ENCODE measurements around the gene ARRDC5.

GRCh38 chr19:4843647-4843965, 59.1 kb downstream of the ARRDC5 start:
- TF ChIP-seq ZSCAN25 (CRISPR knock-in tag; IDR thresholded peaks at IDR 0.05) (no peak), ARID4A (CRISPR knock-in tag; IDR thresholded peaks at IDR 0.05; ENCODE audit: borderline replicate concordance) (no peak), ZBTB44 (CRISPR knock-in tag; IDR thresholded peaks at IDR 0.05) (no peak), RORA (CRISPR knock-in tag; IDR thresholded peaks at IDR 0.05) (no peak), TRIM24 (CRISPR knock-in tag; IDR thresholded peaks at IDR 0.05) (no peak), TGIF2 (CRISPR knock-in tag; IDR thresholded peaks at IDR 0.05) (no peak), THRA (CRISPR knock-in tag; IDR thresholded peaks at IDR 0.05; ENCODE audit: borderline replicate concordance) (no peak), NFE2L1 (CRISPR knock-in tag; IDR thresholded peaks at IDR 0.05; ENCODE audit: borderline replicate concordance) (no peak)
